CD4-positive, alpha-beta T cell (primary cell): ENCODE results near the gene CAMTA1. TPM values are rescaled to one million over a fixed set of nuclear protein-coding genes. Genes with fewer than 3 reads are reported as not detected.
A peak's percentile ranks its signal among the peaks of the same experiment; 100 is the strongest.

ENCODE experiments used
- ATAC-seq: fragments of 200-7000 bp; cut with Tn5 transposase; one replicate; pipeline ENCODE4 v1.10.0; 2022; ENCODE audit warnings: mild to moderate bottlenecking; ENCODE audit not compliant: poor library complexity
- CTCF ChIA-PET: fragments of 350-600 bp; sonication (Branson Sonifier 250); formaldehyde crosslinking; loops from one replicate; lab custom pipeline; 2021; ENCODE audit warnings: antibody characterized with exemption, inconsistent platforms; lab: Charles Lee
- POLR2A ChIA-PET: fragments of 350-600 bp; sonication (Branson Sonifier 250); formaldehyde crosslinking; loops from one replicate; lab custom pipeline; 2021; ENCODE audit warnings: antibody characterized with exemption, inconsistent platforms; lab: Charles Lee
- DNase-seq, 14 experiments: peaks; one replicate each; pipeline ENCODE4 v3.0.0-alpha.2; 2013 to 2020; ENCODE audit warnings: mixed read lengths in 2 of 14
- H3K27ac ChIP-seq, 2 donors: one replicate each; pipeline versions ENCODE4 v1.5.1 to v1.7.0; 2013; ENCODE audit warnings: low read length in 2 of 2, low read depth in 1 of 2, mild to moderate bottlenecking in 1 of 2
- H3K27me3 ChIP-seq, 2 experiments: 1 replicate in 1 of 2; 2 replicates in 1 of 2; pipeline versions ENCODE4 v1.6.1 to v1.7.0; 2013; ENCODE audit warnings: low read length in 2 of 2, control low read depth in 1 of 2, mild to moderate bottlenecking in 1 of 2, moderate library complexity in 1 of 2; ENCODE audit not compliant: insufficient read depth in 2 of 2, control insufficient read depth in 1 of 2
- H3K36me3 ChIP-seq: one replicate; pipeline ENCODE4 v1.6.1; 2013; ENCODE audit warnings: low read length, control low read depth; ENCODE audit not compliant: insufficient read depth
- H3K4me1 ChIP-seq: one replicate; pipeline ENCODE4 v1.6.1; 2013; ENCODE audit warnings: low read length, control low read depth; ENCODE audit not compliant: insufficient read depth
- H3K4me3 ChIP-seq: one replicate; pipeline ENCODE4 v1.5.1; 2013; ENCODE audit warnings: mild to moderate bottlenecking, low read length, moderate library complexity
- H3K9me3 ChIP-seq, 2 experiments: 1 replicate in 1 of 2; 2 replicates in 1 of 2; pipeline versions ENCODE4 v1.6.1 to v1.7.0; 2013; ENCODE audit warnings: low read length in 2 of 2, mild to moderate bottlenecking in 2 of 2, control low read depth in 1 of 2, moderate library complexity in 1 of 2; ENCODE audit not compliant: control insufficient read depth in 1 of 2, insufficient read depth in 1 of 2
- H3K27ac Mint-ChIP-seq: one replicate; pipeline ENCODE4 v1.8.0; 2020; ENCODE audit warnings: mixed read lengths
- H3K27me3 Mint-ChIP-seq: one replicate; pipeline ENCODE4 v1.8.0; 2021; ENCODE audit warnings: mixed read lengths
- H3K36me3 Mint-ChIP-seq: one replicate; pipeline ENCODE4 v1.8.0; 2021; ENCODE audit warnings: low read depth, mixed read lengths
- H3K4me1 Mint-ChIP-seq: one replicate; pipeline ENCODE4 v1.8.0; 2021; ENCODE audit warnings: low read depth, mixed read lengths
- H3K4me3 Mint-ChIP-seq: one replicate; pipeline ENCODE4 v1.8.0; 2020; ENCODE audit warnings: mild to moderate bottlenecking, mixed read lengths
- H3K9me3 Mint-ChIP-seq: one replicate; pipeline ENCODE4 v1.8.0; 2020; ENCODE audit warnings: mixed read lengths
- CTCF ChIP-seq: fragments of 200-600 bp; IDR thresholded peaks from one replicate; pipeline ENCODE4 v1.8.0; 2022; ENCODE audit warnings: antibody characterized with exemption, mild to moderate bottlenecking
- intact Hi-C, 2 experiments: fragments of 100-400 bp; cut with DNase I in 1 of 2; cut with micrococcal nuclease in 1 of 2; formaldehyde crosslinking; loops; one replicate each; pipeline versions ENCODE4 v1.15.1 to v1.9.0; 2023 to 2025; cut with DNase I, micrococcal nuclease
- total RNA-seq, 174 experiments: library from RNA in 2 of 174; stranded (reverse) in 2 of 174; gene quantifications; one replicate each; pipeline ENCODE4 v1.2.3 and lab custom pipeline; 2021 to 2026

The CAMTA1 gene
- total RNA-seq, 2 experiments from 2014 or later, result 38.6 to 39.3 TPM

DNA sequence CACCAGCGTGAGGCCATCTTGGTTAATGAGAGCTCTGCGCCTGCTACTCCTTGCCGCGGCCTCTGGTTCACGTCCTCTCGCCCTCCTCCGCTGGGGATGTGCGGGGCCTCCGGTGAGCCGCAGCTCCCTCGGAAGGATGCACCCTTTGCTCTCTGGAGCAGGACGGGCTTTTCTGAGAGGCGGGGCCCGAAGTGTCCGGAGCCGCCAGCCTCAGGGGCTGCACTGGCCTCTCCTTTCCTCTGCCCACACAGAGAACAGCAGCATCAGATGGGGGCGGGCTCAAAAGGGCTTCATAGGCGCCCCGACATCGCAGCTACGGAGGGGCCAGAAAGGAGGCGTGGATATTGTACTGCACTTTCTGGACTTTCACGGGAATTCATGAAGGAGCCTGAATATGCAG is 284.7 kb downstream of the CAMTA1 start:
- H3K27ac Mint-ChIP-seq, result no peak overlapping the region
- H3K4me3 ChIP-seq, result no peak overlapping the region
- no peak overlapping the region for H3K4me3 Mint-ChIP-seq
- peaks cover 6% of the 10 kb centered on the region for H3K4me1 ChIP-seq
- ATAC-seq, result no peak
- no peaks in the 10 kb centered on the region for H3K36me3 Mint-ChIP-seq
- peaks cover 2 to 21% of the 10 kb centered on the region in 2 experiments for H3K27me3 ChIP-seq
- no peak overlapping the region for H3K27ac ChIP-seq
- intact Hi-C loops, result loop anchor here (1.0 to 2.0 kb wide), 4 partner anchors 274 to 351 kb away; no protein-coding TSS in a partner anchor
- H3K9me3 ChIP-seq, result no peaks in the 10 kb centered on the region
- CTCF ChIA-PET, result interaction anchor here (0.8 to 1.9 kb wide), 3 partner anchors 10 to 350 kb away, joined by 3 to 8 read pairs (median 3); no protein-coding TSS in a partner anchor
- no peaks in the 10 kb centered on the region for H3K36me3 ChIP-seq
- H3K9me3 Mint-ChIP-seq, result no peaks in the 10 kb centered on the region
- H3K27me3 Mint-ChIP-seq, result peaks cover 45% of the 10 kb centered on the region
- DNase-seq, result no peak
- no peak for TF ChIP-seq CTCF
- POLR2A ChIA-PET, result no interaction called here
- H3K4me1 Mint-ChIP-seq, result peaks cover 7% of the 10 kb centered on the region

GRCh38 chr1:7070389-7071029 is 285.3 kb downstream of the CAMTA1 start:
- no peak overlapping the region for H3K4me3 Mint-ChIP-seq
- intact Hi-C loops, result loop anchor here (1.0 to 2.0 kb wide), 4 partner anchors 274 to 352 kb away; no protein-coding TSS in a partner anchor
- DNase-seq (peak; percentile 14 to 69 (median 32)), ATAC-seq (no peak)
- ChIA-PET CTCF (interaction anchor here (0.8 to 1.9 kb wide), 3 partner anchors 9 to 351 kb away, joined by 3 to 8 read pairs (median 3); no protein-coding TSS in a partner anchor), POLR2A (no interaction called here)
- no peaks in the 10 kb centered on the region for H3K9me3 Mint-ChIP-seq
- no peaks in the 10 kb centered on the region for H3K36me3 Mint-ChIP-seq
- no peak overlapping the region for H3K27ac Mint-ChIP-seq
- peaks cover 6% of the 10 kb centered on the region for H3K4me1 ChIP-seq
- no peaks in the 10 kb centered on the region for H3K36me3 ChIP-seq
- H3K27ac ChIP-seq, result no peak overlapping the region
- peaks cover 0 to 3% of the 10 kb centered on the region in 2 experiments for H3K9me3 ChIP-seq
- H3K4me3 ChIP-seq, result no peak overlapping the region
- peaks cover 45% of the 10 kb centered on the region for H3K27me3 Mint-ChIP-seq
- peaks cover 7% of the 10 kb centered on the region for H3K4me1 Mint-ChIP-seq
- TF ChIP-seq CTCF, result peak; percentile 79
- peaks cover 2 to 21% of the 10 kb centered on the region in 2 experiments for H3K27me3 ChIP-seq

DNA sequence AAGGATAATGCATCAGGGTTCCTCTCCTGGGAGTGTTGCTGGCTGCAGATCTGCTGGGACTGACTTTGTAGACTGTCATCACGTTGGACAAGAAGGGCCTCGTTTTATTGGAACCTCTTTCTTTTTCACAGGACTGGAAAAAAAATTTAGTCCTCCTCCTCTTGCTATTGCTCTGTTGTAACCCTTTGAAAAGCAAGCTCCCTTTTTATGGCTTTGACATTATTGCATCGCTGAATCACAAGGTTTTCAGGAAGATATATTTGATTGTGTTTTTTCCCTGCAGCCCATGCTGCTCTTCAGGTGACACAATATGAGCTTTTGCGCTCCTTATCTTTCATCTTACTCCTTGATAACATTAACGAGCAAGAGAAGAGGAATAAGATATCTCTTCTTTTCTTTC is 290.9 kb downstream of the CAMTA1 start:
- no peaks in the 10 kb centered on the region for H3K36me3 Mint-ChIP-seq
- H3K4me1 ChIP-seq, result no peaks in the 10 kb centered on the region
- no peak overlapping the region for H3K27ac Mint-ChIP-seq
- H3K4me3 ChIP-seq, result no peak overlapping the region
- POLR2A ChIA-PET, result no interaction called here
- no peaks in the 10 kb centered on the region for H3K4me1 Mint-ChIP-seq
- intact Hi-C loops, result no loop called here
- peaks cover 0 to 11% of the 10 kb centered on the region in 2 experiments for H3K9me3 ChIP-seq
- CTCF ChIA-PET, result no interaction called here
- ATAC-seq (no peak), DNase-seq (no peak)
- H3K9me3 Mint-ChIP-seq, result peaks cover 6% of the 10 kb centered on the region
- H3K36me3 ChIP-seq, result no peaks in the 10 kb centered on the region
- TF ChIP-seq CTCF, result no peak
- no peak overlapping the region for H3K4me3 Mint-ChIP-seq
- H3K27me3 Mint-ChIP-seq, result peaks cover 36% of the 10 kb centered on the region
- no peak overlapping the region for H3K27ac ChIP-seq
- peaks cover 0 to 9% of the 10 kb centered on the region in 2 experiments for H3K27me3 ChIP-seq
